HepG2 (cell line): ENCODE measurements around the gene HNF1B. TPM values are rescaled to one million over a fixed set of nuclear protein-coding genes. Genes with fewer than 3 reads are reported as not detected.
A peak's percentile ranks its signal among the peaks of the same experiment; 100 is the strongest.

Experiments used
- AHR ChIP-seq: IDR thresholded peaks from 2 replicates; pipeline ENCODE4 v1.6.1; 2018; ENCODE audit warnings: missing genetic modification reagents, missing compliant biosample characterization
- ASH2L ChIP-seq: fragments of 300-600, 200-600 bp; sonication (generic); IDR thresholded peaks from 2 replicates; pipeline ENCODE4 v1.7.0; 2017; ENCODE audit warnings: low read depth, mild to moderate bottlenecking, moderate library complexity, mixed read lengths, low read length; ENCODE audit not compliant: insufficient read length
- CENPBD1 ChIP-seq: sonication (generic); formaldehyde crosslinking; IDR thresholded peaks from 2 replicates; pipeline ENCODE4 v1.8.0; 2022; ENCODE audit warnings: missing genetic modification reagents, low read depth, mild to moderate bottlenecking, borderline replicate concordance
- CTCF ChIP-seq: sonication (generic); formaldehyde crosslinking; IDR thresholded peaks from 2 replicates; pipeline ENCODE4 v1.5.0; 2020; ENCODE audit warnings: mild to moderate bottlenecking, missing genetic modification reagents, moderate library complexity
- EEA1 ChIP-seq: sonication (generic); formaldehyde crosslinking; IDR thresholded peaks from 2 replicates; pipeline ENCODE4 v1.5.1; 2020; ENCODE audit warnings: mild to moderate bottlenecking, missing genetic modification reagents, borderline replicate concordance
- FOSL2 ChIP-seq: sonication (generic); formaldehyde crosslinking; IDR thresholded peaks from 2 replicates; pipeline ENCODE4 v1.4.0; 2020; ENCODE audit warnings: missing genetic modification reagents
- KDM1A ChIP-seq: IDR thresholded peaks from 2 replicates; pipeline ENCODE4 v1.6.1; 2016; ENCODE audit warnings: missing compliant biosample characterization
- RCOR2 ChIP-seq: IDR thresholded peaks from 2 replicates; pipeline ENCODE4 v1.6.1; 2016; ENCODE audit warnings: missing biosample characterization, missing genetic modification reagents
- TEAD3 ChIP-seq: optimal IDR thresholded peaks from 2 replicates; pipeline ENCODE3; 2016; ENCODE audit warnings: borderline replicate concordance
- U2AF2 ChIP-seq: fragments of 200-400 bp; formaldehyde crosslinking; IDR thresholded peaks from 2 replicates; pipeline ENCODE4 v1.6.1; 2017; ENCODE audit warnings: low read depth, mild to moderate bottlenecking, low read length
- ZBTB4 ChIP-seq: sonication (generic); formaldehyde crosslinking; IDR thresholded peaks from 2 replicates; pipeline ENCODE4 v1.4.0; 2020; ENCODE audit warnings: missing genetic modification reagents, mild to moderate bottlenecking, borderline replicate concordance
- ZMAT3 ChIP-seq: sonication (generic); formaldehyde crosslinking; conservative IDR thresholded peaks from 2 replicates; pipeline ENCODE4 v1.7.0; 2021; ENCODE audit warnings: missing genetic modification reagents
- ZNF317 ChIP-seq: sonication (generic); formaldehyde crosslinking; IDR thresholded peaks from 2 replicates; pipeline ENCODE4 v1.5.0; 2020; ENCODE audit warnings: mild to moderate bottlenecking, missing genetic modification reagents
- ZNF644 ChIP-seq: IDR thresholded peaks from 2 replicates; pipeline ENCODE4 v1.6.1; 2016; ENCODE audit warnings: low read depth
- ZNF782 ChIP-seq: sonication (generic); formaldehyde crosslinking; IDR thresholded peaks from 2 replicates; pipeline ENCODE4 v1.4.0; 2020; ENCODE audit warnings: missing genetic modification reagents, mild to moderate bottlenecking, borderline replicate concordance
- ZZZ3 ChIP-seq: sonication (generic); formaldehyde crosslinking; IDR thresholded peaks from 2 replicates; pipeline ENCODE4 v1.4.0; 2020; ENCODE audit warnings: missing genetic modification reagents, mild to moderate bottlenecking, borderline replicate concordance
- polyA plus RNA-seq, 8 experiments: library from polyadenylated mRNA; depleted of rRNA in 3 of 8; stranded (reverse) in 7 of 8; unstranded in 1 of 8; fragments of >200 nt; fragmentation: Illumina TruSeq in 4 of 8; extraction: Trizol in 4 of 8; gene quantifications; 2 replicates each; pipeline versions ENCODE4 v1.2.1 to v1.2.3, GENCODE V29; 2011 to 2016; ENCODE audit warnings: low read depth in 4 of 8, missing spikeins in 1 of 8, mixed read lengths in 1 of 8; ENCODE audit not compliant: insufficient read depth in 1 of 8
- total RNA-seq, 5 experiments: library from RNA; depleted of rRNA; stranded (reverse); fragments of >200 nt; fragmentation: Illumina TruSeq; extraction: Trizol; gene quantifications; 2 replicates each; pipeline ENCODE4 v1.2.3, GENCODE V29; 2016; ENCODE audit warnings: low read depth in 1 of 5
- TF ChIP-seq, protein P1 (sequence below): sonication (generic); formaldehyde crosslinking; IDR thresholded peaks from 2 replicates; pipeline ENCODE4 v1.5.1; 2020; ENCODE audit warnings: mild to moderate bottlenecking, moderate library complexity, missing genetic modification reagents
- TF ChIP-seq, protein P2 (sequence below): sonication (generic); formaldehyde crosslinking; conservative IDR thresholded peaks from 2 replicates; pipeline ENCODE4 v1.8.0; 2022; ENCODE audit warnings: mild to moderate bottlenecking, moderate library complexity, missing genetic modification reagents
- TF ChIP-seq, protein P3 (sequence below): IDR thresholded peaks from 2 replicates; pipeline ENCODE4 v1.6.1; 2016; ENCODE audit warnings: mild to moderate bottlenecking

HNF1B gene
- total and polyA plus RNA-seq, 2 of the 13 experiments (the other 11 are each of a cell fraction or from before 2014, with no cell fraction given), result 1.9 to 5.3 TPM

DNA sequence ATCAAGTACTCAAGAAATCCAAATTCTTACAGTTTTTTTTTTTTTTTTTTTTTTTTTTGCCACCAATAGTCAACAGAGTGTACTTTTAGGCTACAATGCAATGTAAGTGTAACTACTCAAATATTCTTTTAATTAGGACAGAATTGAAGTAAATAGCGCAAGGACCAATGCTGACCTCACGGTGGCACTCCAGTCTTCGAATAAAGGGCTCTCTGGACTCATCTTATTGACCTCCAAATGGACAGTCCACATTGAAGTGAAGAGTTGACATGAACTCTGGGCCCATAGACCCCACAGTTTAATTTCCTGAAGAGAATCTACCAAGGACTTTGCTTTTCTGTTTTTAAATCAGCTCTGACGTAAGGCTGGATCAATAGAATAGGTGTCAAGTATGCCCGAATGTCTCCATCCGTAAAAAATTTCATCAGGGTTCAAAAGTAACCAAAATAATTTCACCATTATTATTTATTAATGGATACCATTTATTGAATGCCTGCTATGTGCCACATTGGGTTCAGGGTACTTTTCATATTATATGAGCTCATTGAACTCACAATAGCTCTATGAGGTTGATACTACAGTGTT, 94.3 kb downstream of the HNF1B start (continued):
- peak; percentile 81 for TF ChIP-seq CTCF (CRISPR knock-in tag)
- TF ChIP-seq ASH2L, result no peak
- TF ChIP-seq ZZZ3, result no peak
- no peak for TF ChIP-seq CENPBD1
- TF ChIP-seq U2AF2, result no peak
- no peak for TF ChIP-seq ZNF317
- no peak for TF ChIP-seq TEAD3 (CRISPR knock-in tag)
- TF ChIP-seq ZNF644 (CRISPR knock-in tag), result peak; percentile 41; the same call in 1 of the 2 replicates
- TF ChIP-seq ZMAT3 (CRISPR knock-in tag), result no peak
- no peak for TF ChIP-seq RCOR2
- TF ChIP-seq AHR (CRISPR knock-in tag), result no peak
- TF ChIP-seq ZNF782 (CRISPR knock-in tag), result no peak
- no peak for TF ChIP-seq KDM1A (CRISPR knock-in tag)
- TF ChIP-seq FOSL2 (CRISPR knock-in tag), result 0 out of 2 replicates have a peak, but pooled peaks have one; percentile 8
- TF ChIP-seq, protein P1, sequence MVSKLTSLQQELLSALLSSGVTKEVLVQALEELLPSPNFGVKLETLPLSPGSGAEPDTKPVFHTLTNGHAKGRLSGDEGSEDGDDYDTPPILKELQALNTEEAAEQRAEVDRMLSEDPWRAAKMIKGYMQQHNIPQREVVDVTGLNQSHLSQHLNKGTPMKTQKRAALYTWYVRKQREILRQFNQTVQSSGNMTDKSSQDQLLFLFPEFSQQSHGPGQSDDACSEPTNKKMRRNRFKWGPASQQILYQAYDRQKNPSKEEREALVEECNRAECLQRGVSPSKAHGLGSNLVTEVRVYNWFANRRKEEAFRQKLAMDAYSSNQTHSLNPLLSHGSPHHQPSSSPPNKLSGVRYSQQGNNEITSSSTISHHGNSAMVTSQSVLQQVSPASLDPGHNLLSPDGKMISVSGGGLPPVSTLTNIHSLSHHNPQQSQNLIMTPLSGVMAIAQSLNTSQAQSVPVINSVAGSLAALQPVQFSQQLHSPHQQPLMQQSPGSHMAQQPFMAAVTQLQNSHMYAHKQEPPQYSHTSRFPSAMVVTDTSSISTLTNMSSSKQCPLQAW (CRISPR knock-in tag), result no peak
- TF ChIP-seq, protein P2, sequence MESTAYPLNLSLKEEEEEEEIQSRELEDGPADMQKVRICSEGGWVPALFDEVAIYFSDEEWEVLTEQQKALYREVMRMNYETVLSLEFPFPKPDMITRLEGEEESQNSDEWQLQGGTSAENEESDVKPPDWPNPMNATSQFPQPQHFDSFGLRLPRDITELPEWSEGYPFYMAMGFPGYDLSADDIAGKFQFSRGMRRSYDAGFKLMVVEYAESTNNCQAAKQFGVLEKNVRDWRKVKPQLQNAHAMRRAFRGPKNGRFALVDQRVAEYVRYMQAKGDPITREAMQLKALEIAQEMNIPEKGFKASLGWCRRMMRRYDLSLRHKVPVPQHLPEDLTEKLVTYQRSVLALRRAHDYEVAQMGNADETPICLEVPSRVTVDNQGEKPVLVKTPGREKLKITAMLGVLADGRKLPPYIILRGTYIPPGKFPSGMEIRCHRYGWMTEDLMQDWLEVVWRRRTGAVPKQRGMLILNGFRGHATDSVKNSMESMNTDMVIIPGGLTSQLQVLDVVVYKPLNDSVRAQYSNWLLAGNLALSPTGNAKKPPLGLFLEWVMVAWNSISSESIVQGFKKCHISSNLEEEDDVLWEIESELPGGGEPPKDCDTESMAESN (CRISPR knock-in tag), result no peak
- TF ChIP-seq EEA1 (CRISPR knock-in tag), result no peak
- TF ChIP-seq, protein P3, sequence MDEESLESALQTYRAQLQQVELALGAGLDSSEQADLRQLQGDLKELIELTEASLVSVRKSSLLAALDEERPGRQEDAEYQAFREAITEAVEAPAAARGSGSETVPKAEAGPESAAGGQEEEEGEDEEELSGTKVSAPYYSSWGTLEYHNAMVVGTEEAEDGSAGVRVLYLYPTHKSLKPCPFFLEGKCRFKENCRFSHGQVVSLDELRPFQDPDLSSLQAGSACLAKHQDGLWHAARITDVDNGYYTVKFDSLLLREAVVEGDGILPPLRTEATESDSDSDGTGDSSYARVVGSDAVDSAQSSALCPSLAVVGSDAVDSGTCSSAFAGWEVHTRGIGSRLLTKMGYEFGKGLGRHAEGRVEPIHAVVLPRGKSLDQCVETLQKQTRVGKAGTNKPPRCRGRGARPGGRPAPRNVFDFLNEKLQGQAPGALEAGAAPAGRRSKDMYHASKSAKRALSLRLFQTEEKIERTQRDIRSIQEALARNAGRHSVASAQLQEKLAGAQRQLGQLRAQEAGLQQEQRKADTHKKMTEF (CRISPR knock-in tag), result no peak
- TF ChIP-seq ZBTB4 (CRISPR knock-in tag), result no peak
